Liver (tissue), 3 donors: ENCODE measurements around the gene PTH2.

Experiments used
- ATF3 ChIP-seq: IDR thresholded peaks from 2 replicates; pipeline ENCODE4 v1.6.1; 2016; ENCODE audit warnings: antibody characterized with exemption
- FOXA1 ChIP-seq: IDR thresholded peaks from 2 replicates; pipeline ENCODE4 v1.6.1; 2016; ENCODE audit warnings: antibody characterized with exemption
- GABPA ChIP-seq, 2 donors: IDR thresholded peaks in 1 of 2; conservative IDR thresholded peaks in 1 of 2; 2 replicates each; pipeline ENCODE4 v1.6.1; 2016; ENCODE audit warnings: antibody characterized with exemption in 2 of 2, mild to moderate bottlenecking in 1 of 2, moderate library complexity in 1 of 2
- HNF4G ChIP-seq: IDR thresholded peaks from 2 replicates; pipeline ENCODE4 v1.6.1; 2016; ENCODE audit warnings: antibody characterized with exemption
- MAX ChIP-seq: IDR thresholded peaks from 2 replicates; pipeline ENCODE4 v1.6.1; 2016; ENCODE audit warnings: antibody characterized with exemption
- RAD21 ChIP-seq, 2 donors: IDR thresholded peaks; 2 replicates each; pipeline ENCODE4 v1.6.1; 2016; ENCODE audit warnings: antibody characterized with exemption in 2 of 2, mild to moderate bottlenecking in 2 of 2
- SP1 ChIP-seq: IDR thresholded peaks from 2 replicates; pipeline ENCODE4 v1.6.1; 2018; ENCODE audit warnings: antibody characterized with exemption, mild to moderate bottlenecking
- TAF1 ChIP-seq: conservative IDR thresholded peaks from 2 replicates; pipeline ENCODE4 v1.6.1; 2016; ENCODE audit warnings: antibody characterized with exemption, mild to moderate bottlenecking
- YY1 ChIP-seq: IDR thresholded peaks from 2 replicates; pipeline ENCODE4 v1.6.1; 2016; ENCODE audit warnings: antibody characterized with exemption, mild to moderate bottlenecking
- TF ChIP-seq, protein P1 (sequence below): fragments of 150-350 bp; IDR thresholded peaks from 2 replicates; pipeline ENCODE4 v1.5.1; 2017; ENCODE audit warnings: improper control_type of control experiment, low read depth, low read length; ENCODE audit not compliant: missing input control
- TF ChIP-seq, protein P2 (sequence below): IDR thresholded peaks from 2 replicates; pipeline ENCODE4 v1.6.1; 2016; ENCODE audit warnings: antibody characterized with exemption, mild to moderate bottlenecking
- TF ChIP-seq, protein P3 (sequence below): IDR thresholded peaks from 2 replicates; pipeline ENCODE4 v1.6.1; 2016; ENCODE audit warnings: antibody characterized with exemption
- donor health status: healthy.
- donor health status: healthy.

GRCh38 chr19:49468199-49468598 is 45.0 kb upstream of the PTH2 start:
- TF ChIP-seq, protein P1, sequence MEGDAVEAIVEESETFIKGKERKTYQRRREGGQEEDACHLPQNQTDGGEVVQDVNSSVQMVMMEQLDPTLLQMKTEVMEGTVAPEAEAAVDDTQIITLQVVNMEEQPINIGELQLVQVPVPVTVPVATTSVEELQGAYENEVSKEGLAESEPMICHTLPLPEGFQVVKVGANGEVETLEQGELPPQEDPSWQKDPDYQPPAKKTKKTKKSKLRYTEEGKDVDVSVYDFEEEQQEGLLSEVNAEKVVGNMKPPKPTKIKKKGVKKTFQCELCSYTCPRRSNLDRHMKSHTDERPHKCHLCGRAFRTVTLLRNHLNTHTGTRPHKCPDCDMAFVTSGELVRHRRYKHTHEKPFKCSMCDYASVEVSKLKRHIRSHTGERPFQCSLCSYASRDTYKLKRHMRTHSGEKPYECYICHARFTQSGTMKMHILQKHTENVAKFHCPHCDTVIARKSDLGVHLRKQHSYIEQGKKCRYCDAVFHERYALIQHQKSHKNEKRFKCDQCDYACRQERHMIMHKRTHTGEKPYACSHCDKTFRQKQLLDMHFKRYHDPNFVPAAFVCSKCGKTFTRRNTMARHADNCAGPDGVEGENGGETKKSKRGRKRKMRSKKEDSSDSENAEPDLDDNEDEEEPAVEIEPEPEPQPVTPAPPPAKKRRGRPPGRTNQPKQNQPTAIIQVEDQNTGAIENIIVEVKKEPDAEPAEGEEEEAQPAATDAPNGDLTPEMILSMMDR: no peak
- TF ChIP-seq SP1: no peak
- no peak for TF ChIP-seq FOXA1
- no peak for TF ChIP-seq GABPA (IDR thresholded peaks at IDR 0.05 in 1 of 2, conservative IDR thresholded peaks at IDR 0.05 in 1 of 2)
- no peak for TF ChIP-seq RAD21 (IDR thresholded peaks at IDR 0.05)
- no peak for TF ChIP-seq MAX
- TF ChIP-seq TAF1: no peak
- no peak for TF ChIP-seq ATF3
- no peak for TF ChIP-seq HNF4G
- TF ChIP-seq, protein P2, sequence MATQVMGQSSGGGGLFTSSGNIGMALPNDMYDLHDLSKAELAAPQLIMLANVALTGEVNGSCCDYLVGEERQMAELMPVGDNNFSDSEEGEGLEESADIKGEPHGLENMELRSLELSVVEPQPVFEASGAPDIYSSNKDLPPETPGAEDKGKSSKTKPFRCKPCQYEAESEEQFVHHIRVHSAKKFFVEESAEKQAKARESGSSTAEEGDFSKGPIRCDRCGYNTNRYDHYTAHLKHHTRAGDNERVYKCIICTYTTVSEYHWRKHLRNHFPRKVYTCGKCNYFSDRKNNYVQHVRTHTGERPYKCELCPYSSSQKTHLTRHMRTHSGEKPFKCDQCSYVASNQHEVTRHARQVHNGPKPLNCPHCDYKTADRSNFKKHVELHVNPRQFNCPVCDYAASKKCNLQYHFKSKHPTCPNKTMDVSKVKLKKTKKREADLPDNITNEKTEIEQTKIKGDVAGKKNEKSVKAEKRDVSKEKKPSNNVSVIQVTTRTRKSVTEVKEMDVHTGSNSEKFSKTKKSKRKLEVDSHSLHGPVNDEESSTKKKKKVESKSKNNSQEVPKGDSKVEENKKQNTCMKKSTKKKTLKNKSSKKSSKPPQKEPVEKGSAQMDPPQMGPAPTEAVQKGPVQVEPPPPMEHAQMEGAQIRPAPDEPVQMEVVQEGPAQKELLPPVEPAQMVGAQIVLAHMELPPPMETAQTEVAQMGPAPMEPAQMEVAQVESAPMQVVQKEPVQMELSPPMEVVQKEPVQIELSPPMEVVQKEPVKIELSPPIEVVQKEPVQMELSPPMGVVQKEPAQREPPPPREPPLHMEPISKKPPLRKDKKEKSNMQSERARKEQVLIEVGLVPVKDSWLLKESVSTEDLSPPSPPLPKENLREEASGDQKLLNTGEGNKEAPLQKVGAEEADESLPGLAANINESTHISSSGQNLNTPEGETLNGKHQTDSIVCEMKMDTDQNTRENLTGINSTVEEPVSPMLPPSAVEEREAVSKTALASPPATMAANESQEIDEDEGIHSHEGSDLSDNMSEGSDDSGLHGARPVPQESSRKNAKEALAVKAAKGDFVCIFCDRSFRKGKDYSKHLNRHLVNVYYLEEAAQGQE: no peak
- TF ChIP-seq, protein P3, sequence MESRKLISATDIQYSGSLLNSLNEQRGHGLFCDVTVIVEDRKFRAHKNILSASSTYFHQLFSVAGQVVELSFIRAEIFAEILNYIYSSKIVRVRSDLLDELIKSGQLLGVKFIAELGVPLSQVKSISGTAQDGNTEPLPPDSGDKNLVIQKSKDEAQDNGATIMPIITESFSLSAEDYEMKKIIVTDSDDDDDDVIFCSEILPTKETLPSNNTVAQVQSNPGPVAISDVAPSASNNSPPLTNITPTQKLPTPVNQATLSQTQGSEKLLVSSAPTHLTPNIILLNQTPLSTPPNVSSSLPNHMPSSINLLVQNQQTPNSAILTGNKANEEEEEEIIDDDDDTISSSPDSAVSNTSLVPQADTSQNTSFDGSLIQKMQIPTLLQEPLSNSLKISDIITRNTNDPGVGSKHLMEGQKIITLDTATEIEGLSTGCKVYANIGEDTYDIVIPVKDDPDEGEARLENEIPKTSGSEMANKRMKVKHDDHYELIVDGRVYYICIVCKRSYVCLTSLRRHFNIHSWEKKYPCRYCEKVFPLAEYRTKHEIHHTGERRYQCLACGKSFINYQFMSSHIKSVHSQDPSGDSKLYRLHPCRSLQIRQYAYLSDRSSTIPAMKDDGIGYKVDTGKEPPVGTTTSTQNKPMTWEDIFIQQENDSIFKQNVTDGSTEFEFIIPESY: no peak
- TF ChIP-seq YY1: no peak
